ENCODE measurements around the gene TNFAIP8.

The TNFAIP8 gene

DNA sequence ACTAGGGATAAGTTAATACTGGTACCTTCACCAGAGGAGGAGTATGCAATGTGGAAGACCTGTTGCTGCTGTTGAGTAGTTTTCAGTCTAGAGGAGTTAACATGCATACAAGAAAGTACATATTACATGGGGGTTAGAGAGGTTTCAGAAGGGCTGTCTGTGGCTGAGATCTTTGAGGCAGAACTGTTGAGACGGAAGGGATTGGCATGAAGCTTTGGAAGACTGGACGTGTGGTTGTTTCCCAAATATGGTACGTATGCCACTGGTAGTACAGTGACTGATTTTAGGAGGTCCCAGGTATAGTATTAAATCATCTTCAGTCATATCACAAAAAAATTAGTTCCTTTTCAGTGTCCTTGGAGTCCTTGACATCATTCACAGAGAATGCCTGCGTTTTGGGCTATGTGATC is 17.6 kb downstream of the TNFAIP8 start:
- no peak for DNase-seq

- DNase-seq = no peak
These were observed 19.1 kb downstream of the TNFAIP8 start for GRCh38 chr5:119374901-119375300.

DNA sequence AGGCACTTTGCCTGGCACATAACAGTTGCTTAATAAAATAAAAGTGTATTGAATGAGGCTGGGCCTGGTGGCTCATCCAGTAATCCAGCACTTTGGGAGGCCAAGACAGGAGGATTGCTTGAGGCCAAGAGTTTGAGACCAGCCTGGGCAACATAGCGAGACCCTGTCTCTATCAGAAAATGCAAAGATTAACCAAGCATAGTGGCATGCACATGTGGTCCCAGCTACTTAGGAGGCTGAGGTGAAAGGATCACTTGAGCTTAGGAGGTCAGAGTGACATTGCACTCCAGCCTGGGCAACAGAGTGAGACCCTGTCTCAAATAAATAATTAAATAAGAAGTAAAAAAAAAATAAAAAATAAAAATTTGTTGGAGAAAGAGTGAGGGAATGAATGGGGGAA is 21.2 kb downstream of the TNFAIP8 start:
- no peak for DNase-seq

DNA sequence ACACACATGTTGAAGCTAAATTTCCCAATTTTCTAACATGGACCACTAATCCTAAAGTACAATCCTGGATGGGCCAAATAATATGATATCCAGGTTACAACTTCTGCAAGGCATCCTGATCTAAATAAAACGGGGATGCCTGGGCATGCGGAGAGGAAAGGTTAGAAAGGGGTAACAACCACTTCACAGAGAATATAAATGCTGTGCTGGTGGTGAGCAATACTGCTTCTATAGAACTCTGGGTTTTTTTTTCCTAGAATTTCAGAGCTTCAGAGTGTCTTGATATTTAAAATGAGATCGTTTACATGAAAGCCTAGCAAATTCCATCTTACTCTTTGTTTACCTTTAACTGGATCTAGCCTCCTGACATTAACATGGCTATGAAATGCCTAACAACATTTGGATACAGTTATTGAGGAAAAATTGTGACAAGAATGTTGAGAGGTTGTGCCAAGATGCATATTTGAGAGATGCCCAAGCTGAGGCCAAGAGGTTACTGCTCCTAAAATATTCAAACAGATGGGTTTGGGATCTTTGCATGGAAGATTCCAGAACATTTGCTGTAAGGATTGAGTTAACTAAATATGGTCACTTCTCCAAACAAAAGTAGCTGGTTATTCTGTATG is 22.4 kb downstream of the TNFAIP8 start:
- DNase-seq = no peak

- no peak for DNase-seq
These were observed 23.3 kb downstream of the TNFAIP8 start for GRCh38 chr5:119379096-119379495.

DNA sequence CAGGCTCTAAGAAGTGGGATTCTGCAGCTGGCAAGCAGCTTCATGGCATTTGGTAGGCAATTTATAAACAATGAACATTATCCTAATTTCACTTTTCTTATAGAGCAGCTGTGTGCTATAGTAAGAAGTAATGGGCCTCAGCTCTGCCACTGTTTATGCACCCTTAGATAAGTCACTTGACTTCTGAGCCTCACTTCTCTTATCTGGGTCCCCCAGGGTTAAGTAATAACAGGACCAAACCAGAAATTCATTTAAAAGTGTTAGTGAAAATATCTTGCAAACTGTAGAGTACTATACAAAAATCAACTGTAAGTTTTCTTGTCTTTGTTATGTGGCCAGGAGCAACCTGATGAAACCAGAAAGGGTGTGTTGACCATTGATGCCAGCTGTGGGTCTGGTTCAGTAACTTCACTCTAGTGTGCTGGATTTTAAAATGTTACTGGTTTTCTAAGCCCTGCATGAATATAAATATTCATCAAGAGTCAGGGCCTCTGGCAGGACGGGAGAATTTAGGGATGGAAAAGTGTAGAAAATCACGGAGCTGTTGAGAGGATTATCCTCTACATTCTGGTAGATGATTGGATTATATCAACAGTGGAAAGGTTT is 24.2 kb downstream of the TNFAIP8 start:
- no peak for DNase-seq

- DNase-seq = peak; percentile 51
These were observed 26.4 kb downstream of the TNFAIP8 start for GRCh38 chr5:119382169-119382568.

GRCh38 chr5:119383008-119383407 is 27.2 kb downstream of the TNFAIP8 start:
- DNase-seq = no peak

DNA sequence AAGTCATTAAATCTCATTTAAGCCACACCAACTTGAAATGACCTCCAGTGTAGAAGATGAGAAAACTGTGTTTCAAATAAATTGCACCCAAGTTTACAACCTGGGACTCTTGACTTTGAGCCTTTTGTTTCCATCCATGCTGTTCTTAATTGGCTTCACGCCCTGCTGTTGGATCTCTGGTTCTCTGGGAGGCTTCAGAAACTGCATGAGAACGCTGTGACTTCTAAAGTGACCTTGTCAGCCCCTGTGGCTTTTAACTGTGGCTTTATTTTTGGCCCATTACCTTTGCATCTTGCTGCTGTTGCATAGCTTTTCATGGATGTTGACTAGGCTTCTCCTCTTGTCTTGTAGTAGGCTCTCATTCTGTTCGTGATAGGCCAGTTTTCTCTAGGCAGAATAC is 29.3 kb downstream of the TNFAIP8 start:
- no peak for DNase-seq

DNA sequence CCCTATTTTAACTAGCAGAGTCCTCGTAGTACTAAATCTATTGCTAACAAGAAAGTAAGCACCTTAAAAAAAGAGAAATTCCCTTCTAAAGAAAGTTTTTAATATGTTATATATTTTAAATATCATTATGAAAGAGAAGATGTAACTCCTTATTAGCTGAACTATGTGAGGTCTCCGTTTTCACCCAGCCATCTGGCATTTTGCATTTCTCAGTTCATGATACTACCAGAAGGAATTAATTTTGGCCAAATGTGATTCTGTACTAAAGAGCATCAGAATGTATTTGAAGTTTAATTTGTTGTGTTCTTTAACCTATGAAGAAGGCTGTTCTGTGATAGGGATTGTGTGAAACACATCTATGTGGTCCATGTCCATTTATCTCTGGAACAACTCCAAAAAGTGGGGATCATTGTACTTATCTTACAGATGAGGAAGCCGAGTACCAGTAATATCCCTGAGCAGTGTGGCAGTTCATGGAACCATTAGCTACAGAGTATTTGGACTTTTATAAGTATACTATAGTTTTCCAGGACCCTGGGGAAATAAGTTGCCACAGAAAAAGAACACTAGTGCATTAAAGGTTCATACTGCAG is 29.8 kb downstream of the TNFAIP8 start:
- no peak for DNase-seq

GRCh38 chr5:119386596-119387344 is 31.0 kb downstream of the TNFAIP8 start:
- peak; percentile 49 for DNase-seq

DNA sequence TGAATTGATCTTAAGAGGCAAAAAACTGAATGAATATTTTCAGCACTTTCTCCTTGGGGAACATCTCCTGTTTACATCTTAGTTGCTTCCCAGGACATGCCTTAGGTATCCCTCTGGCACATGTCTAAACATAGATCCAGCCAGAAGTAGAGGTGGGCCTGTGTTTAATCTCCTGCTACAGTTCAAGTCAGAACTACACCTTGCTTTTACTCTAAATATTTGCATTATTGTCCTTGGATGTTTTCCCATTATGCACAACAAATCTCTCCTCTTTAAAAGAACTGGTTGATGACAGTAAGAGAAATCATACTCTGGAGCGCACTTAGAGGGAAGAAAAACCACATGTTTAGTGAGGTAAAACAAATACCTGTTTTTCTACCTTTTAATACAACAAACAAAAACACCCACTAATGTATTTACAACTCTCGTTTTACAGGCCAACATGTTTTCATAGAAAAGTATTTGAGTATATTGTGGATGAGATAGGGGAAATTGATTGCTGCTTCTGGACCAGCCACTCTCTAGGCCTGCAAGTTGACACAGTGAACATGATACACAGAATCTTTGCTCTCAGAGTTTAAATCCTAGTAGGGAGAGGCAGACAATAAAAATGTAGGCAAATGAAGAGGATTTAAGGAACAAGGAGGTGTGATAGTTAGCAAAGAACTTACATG is 32.3 kb downstream of the TNFAIP8 start:
- DNase-seq = no peak

DNA sequence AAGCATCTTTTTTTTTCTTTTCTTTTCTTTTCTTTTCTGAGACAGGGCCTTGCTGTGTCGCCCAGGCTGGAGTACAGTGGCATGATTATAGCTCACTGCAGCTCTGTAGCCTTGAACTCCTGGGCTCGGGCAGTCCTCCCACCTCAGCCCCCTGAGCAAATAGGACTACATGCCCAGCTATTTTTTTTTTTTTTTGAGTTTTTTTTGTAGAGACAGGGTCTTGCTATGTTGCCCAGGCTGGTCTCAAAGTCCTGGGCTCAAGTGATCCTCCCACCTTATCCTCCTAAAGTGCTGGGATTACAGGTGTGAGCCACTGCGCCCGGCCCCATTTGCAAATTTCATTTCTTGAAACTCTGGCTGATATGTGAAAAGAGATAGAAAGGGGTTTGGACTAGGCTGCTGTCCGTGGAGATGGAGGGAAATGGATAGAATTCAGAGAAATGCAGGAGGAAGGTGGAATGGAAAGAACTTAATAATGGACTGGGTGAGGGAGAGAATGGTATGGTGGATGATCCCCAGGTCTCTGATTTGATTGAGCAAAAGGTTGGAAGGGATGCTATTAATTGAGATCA is 32.9 kb downstream of the TNFAIP8 start:
- no peak for DNase-seq

- DNase-seq = peak; percentile 74
These were observed 33.6 kb downstream of the TNFAIP8 start for GRCh38 chr5:119389288-119390030.

DNA sequence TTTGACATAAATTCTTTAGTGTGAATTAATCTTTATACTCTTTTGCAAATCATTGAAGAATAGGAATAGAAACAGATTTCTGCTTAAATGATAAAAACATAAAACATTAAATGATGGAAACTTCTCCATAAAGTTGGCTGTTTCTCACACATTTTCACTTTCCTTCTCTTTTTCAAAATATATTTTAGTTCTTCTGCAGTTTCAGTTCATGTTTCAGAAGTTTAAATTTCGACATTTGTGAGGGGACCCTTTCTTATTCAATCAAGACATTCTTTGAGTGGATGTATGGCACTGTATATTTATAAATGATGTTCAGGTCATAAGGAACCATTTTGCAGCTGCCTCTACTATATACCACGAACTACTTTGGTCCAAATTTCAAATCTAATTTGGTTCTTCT is 34.6 kb downstream of the TNFAIP8 start:
- DNase-seq = peak; percentile 64

- no peak for DNase-seq
These were observed 37.4 kb downstream of the TNFAIP8 start for GRCh38 chr5:119393201-119393691.

GRCh38 chr5:119393746-119394145 is 37.9 kb downstream of the TNFAIP8 start:
- DNase-seq = peak; percentile 49

GRCh38 chr5:119395080-119395836 is 39.4 kb downstream of the TNFAIP8 start:
- no peak for DNase-seq

DNA sequence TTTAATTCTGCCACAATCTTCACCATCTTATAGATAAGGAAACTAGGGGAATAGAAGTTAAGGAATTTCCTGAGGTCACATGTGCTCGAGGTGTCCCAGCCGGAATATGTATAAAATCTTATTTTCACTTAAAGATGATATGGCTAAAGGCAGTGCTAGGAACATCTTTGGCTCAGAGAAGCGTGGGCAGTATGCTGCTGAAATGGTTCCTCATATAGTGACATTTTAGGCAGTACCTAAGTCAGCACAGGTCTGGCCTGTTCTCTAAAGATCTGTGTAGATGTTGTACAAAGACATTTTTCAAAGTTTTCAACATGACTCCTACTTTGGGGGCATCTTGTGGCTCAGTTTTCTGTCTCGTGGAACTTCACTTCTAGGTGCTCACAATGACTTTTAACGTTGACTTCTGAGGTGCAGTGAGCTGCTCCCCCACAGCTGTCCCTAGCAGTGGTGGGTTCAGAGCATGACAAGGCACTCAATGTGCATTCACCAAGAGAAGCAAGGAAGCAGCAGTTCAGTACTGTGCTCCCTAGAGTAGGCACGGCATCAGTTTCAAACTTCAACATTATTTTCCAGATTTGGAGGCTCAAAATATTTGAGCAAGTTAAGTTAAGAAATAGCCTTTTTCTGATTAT is 40.3 kb downstream of the TNFAIP8 start:
- DNase-seq = no peak

- peak; percentile 95 for DNase-seq
These were observed 41.9 kb downstream of the TNFAIP8 start for GRCh38 chr5:119397518-119398380.
